ENCODE measurements around the gene TMEM260.

TMEM260 gene

GRCh38 chr14:56579345-56580220 is at the start of gene TMEM260:
TSS of gene TMEM260 (plus strand) at chr14:56579798. CDS start at chr14:56579915, 117 bp downstream.
- Histone ChIP-seq H3K4me1 (peaks cover 21% of the 10 kb centered on the region), H3K9me3 (no peaks in the 10 kb centered on the region), H3K27me3 (ENCODE audit: low read depth) (no peaks in the 10 kb centered on the region), H3K36me3 (replicated peaks) (peaks cover 3% of the 10 kb centered on the region; the same call in 1 of the 2 replicates), H3K4me3 (peak within 1 kb of the TSS; percentile 80)
- in situ Hi-C loops (cut with MboI; ENCODE audit: low sequenced_read_pairs), result loop anchor here (10.0 kb wide), 1 partner anchor 235 kb away; the partner anchor contains the start of gene OTX2
- DNase-seq (ENCODE audit: low spot score in 2 of 2), result peak; percentile 70 to 93

DNA sequence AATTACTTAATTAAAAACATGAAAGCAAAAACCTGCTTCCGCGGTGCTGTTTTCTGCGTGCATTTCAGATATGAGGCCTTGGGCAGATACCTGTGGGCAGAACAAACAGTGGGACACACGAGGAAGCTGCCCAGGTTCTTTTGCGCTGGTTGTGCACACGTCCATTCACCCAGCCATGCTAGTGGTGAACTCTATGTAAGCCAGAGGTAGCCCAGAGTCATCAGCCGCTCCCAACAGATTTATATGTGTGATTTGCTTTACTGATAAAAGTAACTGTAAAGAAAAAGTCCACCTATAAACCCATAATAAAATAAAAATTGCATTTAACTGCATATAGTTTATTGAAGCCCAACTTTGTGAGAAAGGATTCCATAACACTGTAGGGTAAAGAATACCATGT is 47.1 kb upstream of the TMEM260 start:
- no peak for DNase-seq (ENCODE audit: low spot score in 2 of 2)
- in situ Hi-C loops (cut with MboI; ENCODE audit: low sequenced_read_pairs), result no loop called here
- no peaks in the 10 kb centered on the region for H3K27me3 ChIP-seq (ENCODE audit: low read depth)
- H3K36me3 ChIP-seq (replicated peaks), result no peaks in the 10 kb centered on the region
- no peak overlapping the region for H3K4me3 ChIP-seq
- H3K4me1 ChIP-seq, result no peaks in the 10 kb centered on the region
- no peaks in the 10 kb centered on the region for H3K9me3 ChIP-seq

- DNase-seq (ENCODE audit: low spot score in 2 of 2), result no peak
- no peaks in the 10 kb centered on the region for H3K36me3 ChIP-seq (replicated peaks)
- H3K9me3 ChIP-seq, result no peaks in the 10 kb centered on the region
- H3K4me3 ChIP-seq, result no peak overlapping the region
- in situ Hi-C loops (cut with MboI; ENCODE audit: low sequenced_read_pairs), result no loop called here
- H3K27me3 ChIP-seq (ENCODE audit: low read depth), result no peaks in the 10 kb centered on the region
- no peaks in the 10 kb centered on the region for H3K4me1 ChIP-seq
Measured at GRCh38 chr14:56534656-56535055, 44.9 kb upstream of the TMEM260 start.

- H3K4me3 ChIP-seq, result no peak overlapping the region
- no peaks in the 10 kb centered on the region for H3K27me3 ChIP-seq (ENCODE audit: low read depth)
- H3K9me3 ChIP-seq, result no peaks in the 10 kb centered on the region
- H3K4me1 ChIP-seq, result no peaks in the 10 kb centered on the region
- in situ Hi-C loops (cut with MboI; ENCODE audit: low sequenced_read_pairs), result no loop called here
- H3K36me3 ChIP-seq (replicated peaks), result no peaks in the 10 kb centered on the region
- DNase-seq (ENCODE audit: low spot score in 2 of 2), result no peak
Measured at GRCh38 chr14:56539862-56540261, 39.7 kb upstream of the TMEM260 start.

DNA sequence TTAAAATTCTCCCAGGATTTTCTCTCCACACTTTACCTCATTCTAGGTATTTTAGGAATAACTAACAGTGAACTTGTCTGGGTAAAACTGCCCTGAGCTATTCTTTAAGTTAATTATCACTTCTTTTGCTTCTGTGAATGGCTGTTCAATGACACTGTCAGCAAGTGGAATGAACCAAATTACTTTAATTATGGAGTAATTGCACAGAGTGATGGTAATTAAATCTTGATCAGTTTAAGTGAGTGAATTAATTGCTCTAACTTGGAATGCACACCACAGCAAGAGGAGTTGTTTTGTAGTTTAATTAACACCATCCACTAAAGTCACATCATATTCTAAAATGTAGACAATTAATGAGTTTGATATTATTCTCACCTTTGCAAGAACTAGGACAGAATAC is 36.2 kb upstream of the TMEM260 start:
- no peaks in the 10 kb centered on the region for H3K27me3 ChIP-seq (ENCODE audit: low read depth)
- H3K4me1 ChIP-seq, result no peaks in the 10 kb centered on the region
- in situ Hi-C loops (cut with MboI; ENCODE audit: low sequenced_read_pairs), result no loop called here
- H3K9me3 ChIP-seq, result no peaks in the 10 kb centered on the region
- no peak overlapping the region for H3K4me3 ChIP-seq
- no peak for DNase-seq (ENCODE audit: low spot score in 2 of 2)
- H3K36me3 ChIP-seq (replicated peaks), result no peaks in the 10 kb centered on the region

- in situ Hi-C loops (cut with MboI; ENCODE audit: low sequenced_read_pairs), result loop anchor here (10.0 kb wide), 1 partner anchor 635 kb away; no protein-coding TSS in a partner anchor
- DNase-seq (ENCODE audit: low spot score in 2 of 2), result no peak
Measured at GRCh38 chr14:56549721-56550120, 29.9 kb upstream of the TMEM260 start.

GRCh38 chr14:56552615-56553014 is 27.0 kb upstream of the TMEM260 start:
- Histone ChIP-seq H3K4me1 (peaks cover 5% of the 10 kb centered on the region), H3K9me3 (no peaks in the 10 kb centered on the region), H3K36me3 (replicated peaks) (no peaks in the 10 kb centered on the region), H3K4me3 (no peak overlapping the region), H3K27me3 (ENCODE audit: low read depth) (no peaks in the 10 kb centered on the region)
- DNase-seq (ENCODE audit: low spot score in 2 of 2), result peak in 1 of 2 experiments; percentile 16
- in situ Hi-C loops (cut with MboI; ENCODE audit: low sequenced_read_pairs), result loop anchor here (10.0 kb wide), 1 partner anchor 632 kb away; no protein-coding TSS in a partner anchor

More at GRCh38 chr14:56549721-56550120, 29.9 kb upstream of the TMEM260 start:
- H3K4me3 ChIP-seq, result no peak overlapping the region
- no peaks in the 10 kb centered on the region for H3K27me3 ChIP-seq (ENCODE audit: low read depth)
- H3K36me3 ChIP-seq (replicated peaks), result no peaks in the 10 kb centered on the region
- H3K9me3 ChIP-seq, result no peaks in the 10 kb centered on the region
- H3K4me1 ChIP-seq, result no peaks in the 10 kb centered on the region; the same call in 1 of the 2 replicates

- Histone ChIP-seq H3K9me3 (no peaks in the 10 kb centered on the region), H3K27me3 (ENCODE audit: low read depth) (no peaks in the 10 kb centered on the region), H3K4me1 (peaks cover 5% of the 10 kb centered on the region), H3K4me3 (no peak overlapping the region), H3K36me3 (replicated peaks) (no peaks in the 10 kb centered on the region)
- in situ Hi-C loops (cut with MboI; ENCODE audit: low sequenced_read_pairs), result loop anchor here (10.0 kb wide), 1 partner anchor 630 kb away; no protein-coding TSS in a partner anchor
- no peak for DNase-seq (ENCODE audit: low spot score in 2 of 2)
Measured at GRCh38 chr14:56554301-56554700, 25.3 kb upstream of the TMEM260 start.

GRCh38 chr14:56555921-56556570 is 23.6 kb upstream of the TMEM260 start:
- DNase-seq (ENCODE audit: low spot score in 2 of 2), result peak in 1 of 2 experiments; percentile 72
- H3K27me3 ChIP-seq (ENCODE audit: low read depth), result no peaks in the 10 kb centered on the region
- peaks cover 5% of the 10 kb centered on the region for H3K4me1 ChIP-seq
- in situ Hi-C loops (cut with MboI; ENCODE audit: low sequenced_read_pairs), result loop anchor here (10.0 kb wide), 1 partner anchor 629 kb away; no protein-coding TSS in a partner anchor
- no peak overlapping the region for H3K4me3 ChIP-seq
- H3K36me3 ChIP-seq (replicated peaks), result no peaks in the 10 kb centered on the region
- no peaks in the 10 kb centered on the region for H3K9me3 ChIP-seq

- no peak overlapping the region for H3K4me3 ChIP-seq
- in situ Hi-C loops (cut with MboI; ENCODE audit: low sequenced_read_pairs), result loop anchor here (10.0 kb wide), 1 partner anchor 626 kb away; no protein-coding TSS in a partner anchor
- H3K27me3 ChIP-seq (ENCODE audit: low read depth), result no peaks in the 10 kb centered on the region
- H3K4me1 ChIP-seq, result peaks cover 5% of the 10 kb centered on the region
- no peak for DNase-seq (ENCODE audit: low spot score in 2 of 2)
- H3K36me3 ChIP-seq (replicated peaks), result no peaks in the 10 kb centered on the region
- no peaks in the 10 kb centered on the region for H3K9me3 ChIP-seq
Measured at GRCh38 chr14:56559182-56559581, 20.4 kb upstream of the TMEM260 start.

DNA sequence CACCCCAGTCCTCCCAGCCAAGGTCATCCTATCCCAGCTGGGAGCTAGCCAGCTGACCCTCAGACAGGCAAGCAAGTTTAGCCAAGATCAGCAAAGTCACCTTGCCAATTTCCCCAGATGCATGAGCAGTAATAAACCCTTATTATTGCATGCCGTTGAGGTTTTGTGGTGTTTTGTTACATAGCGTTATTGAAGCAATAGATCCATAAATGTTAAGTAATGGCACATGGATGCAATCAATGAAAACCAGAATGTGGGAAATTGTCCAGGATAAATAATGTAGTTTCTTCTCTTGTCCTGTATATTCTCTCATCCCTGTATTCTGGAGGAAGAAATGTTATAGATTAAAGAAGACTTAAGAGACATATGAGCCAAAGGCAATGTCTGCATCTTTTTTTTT is 18.0 kb upstream of the TMEM260 start:
- no peaks in the 10 kb centered on the region for H3K36me3 ChIP-seq (replicated peaks)
- in situ Hi-C loops (cut with MboI; ENCODE audit: low sequenced_read_pairs), result no loop called here
- H3K9me3 ChIP-seq, result no peaks in the 10 kb centered on the region
- no peak for DNase-seq (ENCODE audit: low spot score in 2 of 2)
- no peaks in the 10 kb centered on the region for H3K4me1 ChIP-seq
- no peak overlapping the region for H3K4me3 ChIP-seq
- H3K27me3 ChIP-seq (ENCODE audit: low read depth), result no peaks in the 10 kb centered on the region

- Histone ChIP-seq H3K4me1 (no peaks in the 10 kb centered on the region), H3K4me3 (no peak overlapping the region), H3K27me3 (ENCODE audit: low read depth) (no peaks in the 10 kb centered on the region), H3K36me3 (replicated peaks) (no peaks in the 10 kb centered on the region), H3K9me3 (no peaks in the 10 kb centered on the region)
- in situ Hi-C loops (cut with MboI; ENCODE audit: low sequenced_read_pairs), result no loop called here
- no peak for DNase-seq (ENCODE audit: low spot score in 2 of 2)
Measured at GRCh38 chr14:56562883-56563282, 16.7 kb upstream of the TMEM260 start.

GRCh38 chr14:56569174-56569573 is 10.4 kb upstream of the TMEM260 start:
- Histone ChIP-seq H3K4me1 (no peaks in the 10 kb centered on the region), H3K27me3 (ENCODE audit: low read depth) (no peaks in the 10 kb centered on the region), H3K36me3 (replicated peaks) (no peaks in the 10 kb centered on the region), H3K4me3 (no peak overlapping the region), H3K9me3 (no peaks in the 10 kb centered on the region)
- in situ Hi-C loops (cut with MboI; ENCODE audit: low sequenced_read_pairs), result no loop called here
- no peak for DNase-seq (ENCODE audit: low spot score in 2 of 2)

- H3K27me3 ChIP-seq (ENCODE audit: low read depth), result no peaks in the 10 kb centered on the region
- H3K4me3 ChIP-seq, result no peak overlapping the region
- no peaks in the 10 kb centered on the region for H3K36me3 ChIP-seq (replicated peaks)
- no peaks in the 10 kb centered on the region for H3K9me3 ChIP-seq
- in situ Hi-C loops (cut with MboI; ENCODE audit: low sequenced_read_pairs), result no loop called here
- DNase-seq (ENCODE audit: low spot score in 2 of 2), result no peak
- H3K4me1 ChIP-seq, result no peaks in the 10 kb centered on the region
Measured at GRCh38 chr14:56570295-56570694, 9.3 kb upstream of the TMEM260 start.

All from HAP-1 (cell line).